ENCODE data around the gene CSPG4. TPM values are rescaled to one million over a fixed set of nuclear protein-coding genes. Genes with fewer than 3 reads are reported as not detected.
"Not testable (repeated sequence)": the region's sequence is repeated elsewhere in the genome, so short reads cannot be mapped to it uniquely, and the experiment has no call there.

Gene CSPG4
- polyA plus RNA-seq, 1 experiment = 24.1 TPM

DNA sequence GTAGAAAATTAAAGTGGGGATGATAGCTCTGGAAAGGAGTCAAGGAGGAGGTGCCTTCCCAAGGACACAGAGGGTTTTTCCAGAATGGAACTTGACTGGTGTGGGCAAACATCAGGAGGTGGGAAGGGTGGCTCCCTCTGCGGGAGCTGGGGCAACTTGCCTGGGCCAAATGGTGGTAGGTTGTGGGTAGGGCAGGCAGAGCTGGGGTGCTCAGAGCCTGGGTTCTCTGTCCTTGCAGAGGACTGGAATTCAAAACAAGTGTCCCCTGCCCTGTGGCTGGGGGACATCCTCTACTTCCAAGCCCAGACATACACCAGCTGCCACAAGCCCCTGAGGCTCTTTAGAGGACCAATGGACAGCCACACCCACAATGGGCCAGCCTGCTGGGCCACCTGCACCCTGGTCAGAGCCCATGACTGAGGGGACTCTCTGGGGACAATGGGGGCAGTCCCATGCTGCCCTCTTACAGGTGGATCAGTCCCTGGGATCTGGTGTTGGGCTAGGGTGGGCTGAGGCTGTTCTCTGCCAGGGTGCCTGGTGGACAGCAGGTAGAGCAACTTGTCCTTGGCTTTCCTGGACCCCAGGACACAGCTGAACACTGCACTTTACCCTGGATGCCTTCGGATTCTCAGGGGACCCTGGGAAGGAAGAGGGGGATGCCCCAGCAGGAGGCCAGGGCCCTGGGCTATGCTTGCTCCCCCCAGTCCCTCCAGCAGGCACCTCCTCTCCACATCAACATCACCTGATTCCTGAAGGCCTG is 38.6 kb upstream of the CSPG4 start:
- DNase-seq (ENCODE audit: low read depth) = no peak
- ChIA-PET POLR2A (no interaction called here), CTCF (interaction anchor here (1.2 kb wide), 1 partner anchor 18 kb away, joined by 3 read pairs; no protein-coding TSS in a partner anchor)
- Histone ChIP-seq H3K36me3 (ENCODE audit: control insufficient read depth, insufficient read depth, low read length) (no peaks in the 10 kb centered on the region), H3K27me3 (ENCODE audit: control insufficient read depth, insufficient read depth, low read length) (no peaks in the 10 kb centered on the region), H3K4me3 (ENCODE audit: low read depth, low read length) (no peak overlapping the region)
- no peak for TF ChIP-seq CTCF (IDR thresholded peaks at IDR 0.05; ENCODE audit: insufficient read depth, low read depth, low read length)

DNA sequence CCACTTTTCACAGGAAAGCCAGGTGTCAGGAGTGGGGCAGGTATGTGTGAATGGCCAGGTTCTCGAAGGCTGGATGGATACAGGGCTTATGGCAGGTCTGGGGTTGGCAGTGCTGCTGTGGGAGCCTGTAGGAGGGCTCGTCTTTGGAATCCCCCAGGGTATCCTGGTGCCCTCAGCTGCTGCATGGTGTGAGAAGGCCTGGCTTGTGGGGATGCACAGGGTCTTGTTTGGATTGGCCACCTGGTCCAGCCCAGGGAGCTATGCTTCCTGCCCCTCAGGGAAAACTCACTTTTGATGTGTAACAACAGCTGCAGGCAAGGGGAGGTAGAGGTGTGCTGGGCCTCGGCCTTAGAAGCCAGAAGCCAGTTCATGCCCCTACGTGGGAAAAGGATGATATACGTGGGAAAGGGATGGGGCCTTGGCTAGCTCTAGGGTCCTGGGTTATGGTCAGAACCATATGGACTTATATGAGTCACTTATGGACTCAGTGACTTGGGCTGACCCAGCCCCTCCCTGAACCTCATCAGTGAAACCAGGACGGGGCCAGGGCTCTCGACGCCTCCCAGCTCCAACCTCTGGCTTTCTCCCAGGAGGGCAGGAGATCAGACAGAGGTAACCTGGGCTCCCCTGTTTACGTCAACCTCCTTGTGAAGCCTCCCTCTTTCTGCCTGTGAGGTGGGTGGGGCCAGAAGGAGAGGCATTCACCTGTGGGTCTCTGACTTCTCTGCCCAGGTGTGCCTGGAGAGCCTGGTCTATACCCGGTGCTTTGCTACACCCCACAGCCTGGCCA is 37.8 kb upstream of the CSPG4 start:
- H3K36me3 ChIP-seq (ENCODE audit: control insufficient read depth, insufficient read depth, low read length) = no peaks in the 10 kb centered on the region
- ChIA-PET CTCF (interaction anchor here (0.6 to 0.8 kb wide), 2 partner anchors 10 to 124 kb away, joined by 3 to 5 read pairs; no protein-coding TSS in a partner anchor), POLR2A (no interaction called here)

GRCh38 chr15:75749820-75750219 is 37.2 kb upstream of the CSPG4 start:
- no peak for TF ChIP-seq CTCF (IDR thresholded peaks at IDR 0.05; ENCODE audit: insufficient read depth, low read depth, low read length)
- no peak overlapping the region for H3K4me3 ChIP-seq (ENCODE audit: low read depth, low read length)
- ChIA-PET POLR2A (no interaction called here), CTCF (interaction anchor here (0.6 to 0.8 kb wide), 2 partner anchors 9 to 125 kb away, joined by 3 to 5 read pairs; no protein-coding TSS in a partner anchor)
- no peaks in the 10 kb centered on the region for H3K36me3 ChIP-seq (ENCODE audit: control insufficient read depth, insufficient read depth, low read length)
- H3K27me3 ChIP-seq (ENCODE audit: control insufficient read depth, insufficient read depth, low read length) = no peaks in the 10 kb centered on the region
- DNase-seq (ENCODE audit: low read depth) = no peak

More for the DNA sequence above, 37.8 kb upstream of the CSPG4 start:
- TF ChIP-seq CTCF (IDR thresholded peaks at IDR 0.05; ENCODE audit: insufficient read depth, low read depth, low read length) = no peak
- DNase-seq (ENCODE audit: low read depth) = no peak
- Histone ChIP-seq H3K27me3 (ENCODE audit: control insufficient read depth, insufficient read depth, low read length) (no peaks in the 10 kb centered on the region), H3K4me3 (ENCODE audit: low read depth, low read length) (no peak overlapping the region)

- POLR2A ChIA-PET; CTCF ChIA-PET; H3K27me3 ChIP-seq (ENCODE audit: control insufficient read depth, insufficient read depth, low read length); H3K4me3 ChIP-seq (ENCODE audit: low read depth, low read length); DNase-seq (ENCODE audit: low read depth); H3K36me3 ChIP-seq (ENCODE audit: control insufficient read depth, insufficient read depth, low read length): not testable (repeated sequence)
These were observed 36.2 kb upstream of the CSPG4 start for GRCh38 chr15:75748882-75749281.

DNA sequence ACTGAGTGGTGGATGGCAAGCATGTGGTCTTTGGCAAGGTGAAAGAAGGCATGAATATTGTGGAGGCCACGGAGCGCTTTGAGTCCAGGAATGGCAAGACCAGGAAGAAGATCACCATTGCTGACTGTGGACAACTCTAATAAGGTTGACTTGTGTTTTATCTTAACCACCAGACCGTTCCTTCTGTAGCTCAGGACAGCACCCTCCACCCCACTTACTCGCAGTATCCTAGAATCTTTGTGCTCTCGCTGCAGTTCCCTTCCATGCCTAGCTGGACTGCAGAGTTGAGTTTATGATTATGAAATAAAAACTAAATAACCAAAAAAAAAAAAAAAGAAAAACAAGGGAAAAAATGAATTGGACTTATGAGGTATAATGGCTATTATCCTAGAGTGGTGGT is 34.5 kb upstream of the CSPG4 start:
- H3K4me3 ChIP-seq (ENCODE audit: low read depth, low read length); H3K27me3 ChIP-seq (ENCODE audit: control insufficient read depth, insufficient read depth, low read length); CTCF ChIA-PET; H3K36me3 ChIP-seq (ENCODE audit: control insufficient read depth, insufficient read depth, low read length); DNase-seq (ENCODE audit: low read depth); POLR2A ChIA-PET: not testable (repeated sequence)

DNA sequence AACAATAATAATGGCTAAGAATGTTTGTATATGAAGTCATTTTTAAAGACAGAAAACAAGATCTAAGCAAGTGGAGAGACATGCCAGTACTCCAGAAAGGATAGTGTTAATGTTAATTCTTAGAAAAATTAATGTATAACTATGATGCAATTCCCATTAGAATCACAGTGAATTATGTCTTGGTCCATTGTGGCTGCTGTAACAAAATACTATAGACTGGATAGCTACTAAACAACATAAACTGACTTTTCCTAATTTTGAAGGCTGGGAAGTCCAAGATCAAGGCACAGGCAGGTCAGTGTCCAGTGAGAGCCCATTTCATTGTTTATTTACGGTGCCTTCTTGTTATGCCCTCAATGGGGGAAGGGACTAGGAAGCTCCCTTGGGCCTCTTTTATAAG is 32.7 kb upstream of the CSPG4 start:
- no peak for TF ChIP-seq CTCF (IDR thresholded peaks at IDR 0.05; ENCODE audit: insufficient read depth, low read depth, low read length)
- no peak overlapping the region for H3K4me3 ChIP-seq (ENCODE audit: low read depth, low read length)
- no peaks in the 10 kb centered on the region for H3K27me3 ChIP-seq (ENCODE audit: control insufficient read depth, insufficient read depth, low read length)
- no peaks in the 10 kb centered on the region for H3K36me3 ChIP-seq (ENCODE audit: control insufficient read depth, insufficient read depth, low read length)
- ChIA-PET CTCF (interaction anchor here (1.7 to 2.8 kb wide), 2 partner anchors 12 to 57 kb away, joined by 5 to 8 read pairs; no protein-coding TSS in a partner anchor), POLR2A (no interaction called here)
- DNase-seq (ENCODE audit: low read depth) = no peak

DNA sequence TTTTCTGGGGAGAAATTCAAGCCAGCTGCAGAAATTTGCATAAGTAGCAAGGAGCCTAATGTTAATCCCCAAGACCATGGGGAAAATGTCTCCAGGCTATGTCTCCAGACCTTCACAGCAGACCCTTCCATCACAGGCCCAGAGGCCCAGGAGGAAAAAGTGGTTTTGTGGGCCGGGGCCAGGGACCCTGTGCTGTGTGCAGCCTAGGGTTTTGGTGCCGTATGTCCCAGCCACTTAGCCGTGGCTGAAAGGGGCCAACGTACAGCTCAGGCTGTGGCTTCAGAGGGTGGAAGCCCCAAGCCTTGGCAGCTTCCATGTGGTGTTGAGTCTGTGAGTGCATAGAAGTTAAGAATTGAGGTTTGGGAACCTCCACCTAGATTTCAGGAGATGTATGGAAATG is 29.7 kb upstream of the CSPG4 start:
- H3K4me3 ChIP-seq (ENCODE audit: low read depth, low read length); DNase-seq (ENCODE audit: low read depth); H3K27me3 ChIP-seq (ENCODE audit: control insufficient read depth, insufficient read depth, low read length); POLR2A ChIA-PET; H3K36me3 ChIP-seq (ENCODE audit: control insufficient read depth, insufficient read depth, low read length); CTCF ChIA-PET: not testable (repeated sequence)

All from BJ (cell line).